HG02885 (cell line): ENCODE results near the gene GARIN3.

Experiments used
- ATAC-seq: cut with Tn5 transposase; IDR thresholded peaks from one replicate; pipeline ENCODE4 v1.9.1; 2021; ENCODE audit warnings: mild to moderate bottlenecking; ENCODE audit not compliant: unreplicated experiment, poor library complexity

The GARIN3 gene

DNA sequence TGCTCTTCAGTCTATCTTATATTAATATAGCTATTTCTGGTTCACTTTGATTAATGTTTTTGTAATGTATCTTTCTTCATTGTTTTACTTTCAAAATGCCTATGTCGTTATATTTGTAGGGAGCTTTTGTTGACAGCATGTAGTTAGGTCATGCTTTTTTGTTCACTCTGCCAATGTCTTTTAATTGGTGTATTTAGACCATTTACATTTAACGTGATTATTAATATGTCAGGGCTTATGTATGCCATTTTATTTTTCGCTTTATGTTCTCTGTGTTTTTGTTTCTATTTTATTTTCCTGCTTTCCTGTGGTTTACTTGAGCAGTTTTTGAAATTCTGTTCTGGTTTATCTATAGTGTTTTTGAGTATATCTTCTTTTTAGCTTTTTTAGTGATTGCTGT, 10.8 kb downstream of the GARIN3 start:
- ATAC-seq: no peak

DNA sequence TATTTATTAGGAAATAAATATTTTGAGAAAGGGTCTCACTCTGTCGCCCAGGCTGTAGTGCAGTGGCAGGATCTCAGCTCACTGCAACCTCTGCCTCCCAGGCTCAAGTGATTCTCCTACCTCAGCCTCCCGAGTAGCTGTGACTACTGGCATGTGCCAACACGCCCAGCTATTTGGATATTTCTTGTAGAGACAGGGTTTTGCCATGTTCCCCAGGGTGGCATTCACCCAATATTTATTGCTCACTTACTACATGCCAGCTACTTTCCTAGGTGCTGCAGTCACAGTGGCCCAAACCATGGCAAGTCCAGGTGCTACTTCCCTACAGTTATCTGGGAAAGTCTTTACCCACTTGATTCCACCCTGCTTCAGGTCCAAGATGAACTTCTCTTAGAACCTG, 15.1 kb downstream of the GARIN3 start:
- no peak for ATAC-seq

DNA sequence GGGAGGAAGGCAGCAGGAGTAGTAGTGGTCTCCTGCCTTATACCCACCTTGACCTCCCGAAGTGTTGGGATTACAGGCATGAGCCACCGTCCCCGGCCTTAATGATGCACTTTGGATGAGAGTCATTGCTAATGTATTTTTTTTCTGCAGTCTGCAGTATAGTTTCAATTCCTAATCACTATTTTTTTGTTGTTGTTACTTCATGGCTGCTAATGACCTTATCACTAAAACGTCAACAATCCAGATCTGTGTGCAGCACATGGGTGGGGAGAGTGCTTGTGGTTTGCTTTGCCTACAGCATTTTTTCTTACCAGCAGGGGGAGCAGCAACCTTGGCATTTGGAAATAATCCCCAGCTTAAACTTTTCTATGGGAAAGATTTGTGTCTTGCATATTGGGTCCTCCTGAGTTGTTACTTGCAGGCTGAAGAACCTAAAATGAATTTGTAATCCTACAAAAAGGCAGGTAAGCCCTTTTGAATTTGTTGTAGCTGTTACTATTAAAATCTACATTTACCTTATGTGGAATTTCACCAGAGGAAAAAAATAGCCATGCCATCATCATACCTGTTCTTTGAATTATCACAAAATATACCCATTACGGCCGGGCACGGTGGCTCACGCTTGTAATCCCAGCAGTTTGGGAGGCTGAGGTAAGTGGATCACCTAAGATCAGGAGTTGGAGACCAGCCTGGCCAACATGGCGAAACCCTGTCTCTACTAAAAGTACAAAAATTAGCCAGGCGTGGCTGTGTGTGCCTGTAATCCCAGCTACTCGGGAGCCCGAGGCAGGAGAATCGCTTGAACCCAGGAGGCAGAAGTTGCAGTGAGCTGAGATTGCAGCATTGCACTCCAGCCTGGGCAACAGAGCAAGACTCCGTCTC, 17.1 kb downstream of the GARIN3 start:
- peak; percentile 65 for ATAC-seq

GRCh38 chr5:157143127-157143971, 22.7 kb downstream of the GARIN3 start:
- ATAC-seq: peak; percentile 35

GRCh38 chr5:157142317-157143126, 23.5 kb downstream of the GARIN3 start, which contains the start of gene MED7:
TSS of gene MED7 (minus strand) at chr5:157142865. CDS start at chr5:157139431, 3,434 bp downstream.
- ATAC-seq: peak; percentile 100

DNA sequence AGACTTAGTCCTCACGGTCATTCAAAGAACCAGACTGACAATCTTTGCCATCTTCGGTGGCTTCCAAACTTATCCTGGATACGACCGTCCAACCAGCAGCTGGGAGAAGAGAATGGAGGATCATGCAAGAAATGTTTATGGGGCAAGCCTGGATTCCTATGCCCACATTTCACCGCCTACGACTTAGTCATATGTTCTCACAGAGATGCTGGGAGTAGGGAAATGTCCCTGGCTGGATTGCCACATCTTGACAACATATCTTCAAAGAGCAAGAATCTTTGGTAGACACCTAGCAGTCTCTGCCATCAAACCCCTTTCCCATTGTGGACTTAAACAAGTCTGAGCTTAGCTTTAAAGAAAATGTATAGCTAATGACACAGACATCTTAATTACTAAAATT, 28.4 kb downstream of the GARIN3 start:
- ATAC-seq: no peak

- no peak for ATAC-seq
Measured at GRCh38 chr5:157132281-157132612, 33.8 kb downstream of the GARIN3 start.

DNA sequence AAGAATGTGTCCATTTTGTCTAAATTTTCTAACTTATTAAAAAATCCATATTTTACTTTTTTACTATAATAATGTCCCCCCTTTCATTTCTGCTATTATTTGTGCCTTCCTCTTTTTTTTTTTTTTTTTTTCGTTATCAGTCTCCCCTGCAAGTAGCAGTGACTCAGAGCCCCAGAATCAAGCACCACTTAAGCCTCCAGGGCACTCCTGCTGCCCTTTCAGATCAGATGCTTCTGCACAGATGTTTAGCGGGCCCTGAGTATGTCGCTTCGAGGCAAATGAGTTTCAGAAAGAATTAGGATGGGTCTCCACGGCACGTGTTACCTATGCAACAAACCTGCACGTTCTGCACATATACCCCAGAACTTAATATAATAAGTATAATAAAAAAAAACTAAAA, 35.1 kb downstream of the GARIN3 start:
- ATAC-seq: peak; percentile 40

- ATAC-seq: no peak
Measured at GRCh38 chr5:157121709-157122108, 44.4 kb downstream of the GARIN3 start.

- ATAC-seq: no peak
Measured at GRCh38 chr5:157120102-157120501, 46.0 kb downstream of the GARIN3 start.

DNA sequence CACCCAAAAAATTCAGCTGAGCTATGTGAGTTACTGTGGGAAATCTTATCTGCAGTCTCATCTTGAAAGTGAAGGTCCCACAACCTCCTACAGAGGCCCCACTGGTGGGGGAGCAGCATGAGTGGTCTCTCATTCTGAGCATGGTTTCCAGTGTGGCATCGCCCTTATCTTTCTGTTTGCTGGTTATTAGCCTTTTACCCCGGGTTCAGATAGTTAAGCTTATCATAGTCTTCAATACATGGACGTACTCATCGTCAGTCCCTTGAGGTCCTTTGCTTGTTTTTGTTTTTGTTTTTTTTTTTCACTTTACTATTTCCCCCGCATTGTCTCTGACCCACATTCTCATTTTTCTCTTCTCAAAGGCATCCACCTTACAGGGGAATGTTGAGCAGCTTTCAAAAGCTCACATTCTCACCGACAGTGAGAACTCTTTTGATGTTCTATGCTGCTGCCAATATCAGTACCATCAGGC, 49.5 kb downstream of the GARIN3 start:
- ATAC-seq: peak; percentile 91

GRCh38 chr5:157115502-157115901, 50.6 kb downstream of the GARIN3 start:
- ATAC-seq: no peak

DNA sequence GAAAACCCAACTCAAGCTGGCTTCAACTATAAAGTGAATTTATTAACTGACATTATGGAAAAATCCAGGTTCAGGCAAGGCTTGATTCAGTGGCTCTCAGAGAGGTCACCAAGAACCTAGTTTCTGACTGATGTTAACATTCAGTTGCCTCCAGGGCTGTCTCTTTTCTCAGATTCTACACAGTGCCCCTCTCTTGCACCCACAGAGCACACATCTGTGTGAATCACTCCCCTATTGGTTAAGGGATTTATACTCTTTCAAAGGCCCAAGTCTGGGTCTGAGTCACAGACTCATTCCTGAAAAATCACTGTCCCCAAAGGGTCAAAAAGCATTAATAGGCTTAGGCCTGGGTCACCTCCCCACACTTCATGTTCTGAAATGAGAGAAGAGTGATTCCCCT, 51.1 kb downstream of the GARIN3 start:
- no peak for ATAC-seq

DNA sequence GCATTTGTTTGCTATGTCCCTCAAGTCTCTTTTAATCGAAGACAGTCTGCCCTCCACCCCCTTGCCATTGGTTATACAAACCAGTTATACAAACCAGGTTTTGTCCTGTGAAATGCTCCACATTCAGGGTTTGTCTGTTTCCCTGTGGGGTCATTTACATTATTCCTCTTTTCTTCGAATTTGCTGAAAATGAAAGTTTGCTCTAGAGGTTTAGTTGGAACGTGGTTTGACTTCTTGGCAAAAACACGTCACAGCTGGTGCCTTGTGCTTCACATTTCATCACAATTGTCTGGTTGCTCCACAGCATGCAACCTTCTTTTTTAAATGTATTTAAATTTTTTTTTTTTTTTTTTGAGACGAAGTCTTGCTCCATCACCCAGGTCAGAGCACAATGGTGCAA, 53.1 kb downstream of the GARIN3 start:
- ATAC-seq: no peak
